HCEC 1CT (cell line): ENCODE data around the gene NCK1.

Experiments
- DNase-seq: peaks from one replicate; pipeline ENCODE4 v3.0.0-alpha.2; 2017

The NCK1 gene

GRCh38 chr3:136990826-136991225, 128.8 kb downstream of the NCK1 start:
- DNase-seq: no peak

GRCh38 chr3:136992115-136992514, 130.1 kb downstream of the NCK1 start:
- DNase-seq: no peak

GRCh38 chr3:136994772-136995516, 132.9 kb downstream of the NCK1 start:
- peak; percentile 55 for DNase-seq

- DNase-seq: no peak
These were observed 133.6 kb downstream of the NCK1 start for GRCh38 chr3:136995652-136996051.
